CD4-positive, alpha-beta T cell treated with Interleukin-6 at 100 ng/mL for 8 hours (primary cell): ENCODE measurements around the gene SGMS1.

Experiments
- DNase-seq: peaks from one replicate; pipeline ENCODE4 v3.0.0-alpha.2; 2020; ENCODE audit warnings: mixed read lengths, low spot score

The SGMS1 gene

GRCh38 chr10:50334273-50334672, 289.5 kb downstream of the SGMS1 start:
- no peak for DNase-seq

GRCh38 chr10:50333872-50334271, 289.9 kb downstream of the SGMS1 start:
- DNase-seq, result no peak

DNA sequence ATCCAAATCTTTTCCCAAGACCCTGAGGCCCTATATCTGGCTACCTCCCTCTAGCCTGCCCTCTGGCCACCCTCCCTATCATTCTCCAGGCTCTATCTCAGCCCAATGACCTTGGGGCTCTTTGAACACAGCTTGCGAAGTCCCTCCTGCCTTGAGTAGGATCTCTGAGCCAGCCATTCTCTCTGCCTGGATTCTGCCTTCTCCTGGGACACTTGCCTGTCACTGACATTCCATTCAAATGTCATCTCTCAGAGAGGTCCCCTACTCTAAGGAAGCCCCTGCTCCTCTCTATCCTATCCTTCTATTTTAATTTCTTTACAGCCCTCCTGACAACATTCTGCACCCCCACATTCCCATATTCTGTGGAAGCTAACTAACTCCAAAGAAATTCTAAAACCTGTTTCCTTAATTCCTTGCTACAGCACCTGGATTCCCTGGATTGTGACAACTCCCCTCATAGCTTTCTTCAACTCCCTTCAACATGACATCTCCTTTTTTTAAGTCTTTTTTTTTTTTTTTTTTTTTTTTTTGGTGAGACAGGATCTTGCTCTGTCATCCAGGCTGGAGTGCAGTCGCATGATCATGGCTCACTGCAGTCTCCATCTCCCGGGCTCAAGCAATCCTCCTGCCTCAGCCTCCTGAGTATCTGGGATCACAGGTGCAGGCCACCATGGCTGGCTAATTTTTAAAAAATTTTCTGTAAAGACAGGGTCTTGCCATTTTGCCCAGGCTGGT, 291.5 kb downstream of the SGMS1 start:
- DNase-seq, result no peak

GRCh38 chr10:50331486-50331885, 292.3 kb downstream of the SGMS1 start:
- DNase-seq, result no peak

DNA sequence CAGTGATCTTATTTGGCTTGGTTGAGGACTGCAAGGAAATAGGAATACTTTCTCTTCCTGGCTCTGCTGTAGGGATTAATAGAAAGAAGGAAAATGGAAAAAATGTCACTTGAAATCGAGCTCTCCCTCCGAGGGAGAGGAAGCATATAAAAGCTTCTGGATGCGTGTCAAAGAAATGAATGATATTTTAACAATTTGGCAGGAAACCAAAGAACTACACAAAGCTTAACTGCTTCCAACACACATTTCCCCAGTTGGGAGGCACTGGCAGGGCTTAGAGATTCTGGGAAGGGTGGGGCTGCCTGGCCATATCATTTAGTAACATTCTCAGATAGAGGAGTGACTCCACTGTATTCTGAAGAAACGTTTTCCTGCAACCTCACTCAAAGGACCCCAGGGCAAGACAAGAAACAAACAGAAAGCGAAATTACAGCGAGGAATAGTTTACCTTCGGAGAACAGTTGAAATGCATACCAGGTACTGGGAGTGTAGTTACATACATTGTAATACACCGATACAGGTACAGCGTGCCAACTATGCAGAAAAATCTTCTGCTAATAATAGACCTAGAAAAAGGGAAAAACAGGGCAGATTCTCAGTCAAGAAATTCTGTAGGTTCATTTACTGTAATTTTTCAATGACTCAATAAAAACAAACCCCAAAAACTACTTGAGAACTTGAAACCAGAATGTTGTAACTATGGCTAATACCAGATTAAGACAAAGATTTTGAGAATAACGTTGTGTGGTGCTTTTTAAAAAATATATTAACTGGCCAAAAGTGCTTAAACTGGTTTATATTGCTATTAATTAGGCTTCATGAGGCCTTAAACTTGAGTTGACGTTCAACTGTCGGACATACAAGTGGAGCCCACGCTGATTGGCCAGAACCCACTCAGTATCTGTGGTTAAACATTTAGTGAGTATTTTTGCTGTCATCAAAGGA, 296.7 kb downstream of the SGMS1 start:
- no peak for DNase-seq

GRCh38 chr10:50326172-50326555, 297.6 kb downstream of the SGMS1 start:
- DNase-seq, result no peak

DNA sequence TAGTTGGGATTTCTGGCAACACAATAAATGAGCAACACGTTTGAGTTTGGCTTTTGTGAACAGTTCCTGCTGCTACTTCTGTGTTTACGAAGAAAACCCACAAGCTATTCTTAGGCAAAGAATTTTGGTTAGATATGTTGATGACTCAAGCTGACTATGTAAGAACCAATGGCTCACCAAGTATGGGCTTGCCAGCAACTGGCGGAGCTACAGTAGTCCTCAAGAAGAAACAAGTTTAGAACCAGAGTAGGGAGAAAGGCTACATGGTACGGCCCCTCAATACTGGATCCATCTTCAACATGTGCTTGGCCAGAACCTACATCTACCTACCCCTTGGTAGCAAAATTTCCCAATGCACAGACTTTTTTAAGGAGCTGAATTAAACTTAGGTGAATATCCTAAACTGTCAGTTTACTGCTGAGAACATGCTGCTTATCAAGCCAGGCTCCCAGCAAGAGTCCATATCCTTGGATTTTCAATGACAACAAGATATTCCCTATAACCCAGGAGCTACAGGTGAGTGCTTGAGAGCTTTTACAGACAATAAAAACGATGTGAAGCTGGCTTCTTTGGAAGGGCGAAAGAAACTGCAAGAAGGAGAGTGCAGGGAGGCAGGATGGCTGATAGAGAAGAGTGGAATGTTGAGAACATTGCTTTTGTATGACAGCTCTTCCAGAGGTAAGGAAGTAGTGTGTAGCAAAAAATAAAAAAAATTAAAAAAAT, 298.1 kb downstream of the SGMS1 start:
- DNase-seq, result no peak

DNA sequence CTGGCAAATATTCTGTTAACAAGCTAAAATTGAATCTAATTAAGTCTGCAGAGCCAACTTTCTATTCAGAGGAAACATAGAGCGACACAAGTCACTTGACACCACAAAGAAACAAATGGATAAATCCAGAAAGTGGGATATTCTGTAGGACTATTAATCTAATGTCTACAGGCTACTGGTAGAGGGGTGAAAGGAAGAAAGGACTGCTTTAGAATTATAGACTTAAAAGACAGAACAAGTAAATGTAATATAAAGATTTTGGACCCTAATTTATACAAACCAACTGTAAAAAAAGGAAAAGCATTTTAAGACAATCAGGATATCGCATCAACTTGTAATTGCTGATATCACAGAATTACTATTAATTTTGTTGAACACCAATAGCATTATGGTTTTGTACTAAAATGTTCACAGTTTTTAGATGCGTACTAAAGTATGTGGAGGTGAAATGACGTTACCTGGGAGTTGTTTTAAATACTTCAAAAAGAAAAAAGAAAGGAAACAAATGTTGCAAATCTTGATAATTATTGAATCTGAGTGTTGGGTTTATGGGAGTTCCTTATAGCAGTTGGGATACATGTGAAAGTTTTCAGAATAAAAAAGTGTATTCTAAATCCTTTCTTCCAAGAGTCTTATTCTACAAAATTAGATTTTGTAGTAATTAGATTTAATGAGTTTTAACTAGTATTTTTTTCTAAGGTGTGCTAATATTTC, 298.9 kb downstream of the SGMS1 start:
- DNase-seq, result no peak

- DNase-seq, result no peak
Measured at GRCh38 chr10:50324046-50324445, 299.7 kb downstream of the SGMS1 start.

DNA sequence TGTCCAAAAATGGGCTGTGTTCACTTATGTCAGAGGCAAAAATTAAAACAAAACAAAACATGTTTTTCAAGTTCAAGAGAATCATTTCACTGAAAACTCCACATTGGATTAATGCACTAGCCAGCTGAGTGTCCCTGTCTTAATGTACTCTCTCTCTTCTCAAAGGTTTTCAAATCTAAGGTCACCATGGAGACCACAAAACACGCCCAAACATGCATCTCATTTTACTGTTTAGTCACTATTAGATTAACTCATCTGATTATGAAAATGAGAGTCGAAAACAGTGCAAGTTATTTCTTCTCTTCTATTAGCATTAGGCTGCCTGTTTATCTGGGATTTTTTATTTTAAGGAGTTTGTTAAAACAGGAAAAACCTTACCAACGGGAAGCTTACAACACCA, 301.7 kb downstream of the SGMS1 start:
- DNase-seq, result no peak

GRCh38 chr10:50318129-50318528, 305.6 kb downstream of the SGMS1 start:
- DNase-seq, result no peak

- no peak for DNase-seq
Measured at GRCh38 chr10:50316695-50317648, 306.8 kb downstream of the SGMS1 start.

GRCh38 chr10:50316174-50316573, 307.6 kb downstream of the SGMS1 start:
- DNase-seq, result no peak

GRCh38 chr10:50315424-50315823, 308.3 kb downstream of the SGMS1 start:
- DNase-seq, result no peak

GRCh38 chr10:50314169-50315071, 309.3 kb downstream of the SGMS1 start:
- no peak for DNase-seq

DNA sequence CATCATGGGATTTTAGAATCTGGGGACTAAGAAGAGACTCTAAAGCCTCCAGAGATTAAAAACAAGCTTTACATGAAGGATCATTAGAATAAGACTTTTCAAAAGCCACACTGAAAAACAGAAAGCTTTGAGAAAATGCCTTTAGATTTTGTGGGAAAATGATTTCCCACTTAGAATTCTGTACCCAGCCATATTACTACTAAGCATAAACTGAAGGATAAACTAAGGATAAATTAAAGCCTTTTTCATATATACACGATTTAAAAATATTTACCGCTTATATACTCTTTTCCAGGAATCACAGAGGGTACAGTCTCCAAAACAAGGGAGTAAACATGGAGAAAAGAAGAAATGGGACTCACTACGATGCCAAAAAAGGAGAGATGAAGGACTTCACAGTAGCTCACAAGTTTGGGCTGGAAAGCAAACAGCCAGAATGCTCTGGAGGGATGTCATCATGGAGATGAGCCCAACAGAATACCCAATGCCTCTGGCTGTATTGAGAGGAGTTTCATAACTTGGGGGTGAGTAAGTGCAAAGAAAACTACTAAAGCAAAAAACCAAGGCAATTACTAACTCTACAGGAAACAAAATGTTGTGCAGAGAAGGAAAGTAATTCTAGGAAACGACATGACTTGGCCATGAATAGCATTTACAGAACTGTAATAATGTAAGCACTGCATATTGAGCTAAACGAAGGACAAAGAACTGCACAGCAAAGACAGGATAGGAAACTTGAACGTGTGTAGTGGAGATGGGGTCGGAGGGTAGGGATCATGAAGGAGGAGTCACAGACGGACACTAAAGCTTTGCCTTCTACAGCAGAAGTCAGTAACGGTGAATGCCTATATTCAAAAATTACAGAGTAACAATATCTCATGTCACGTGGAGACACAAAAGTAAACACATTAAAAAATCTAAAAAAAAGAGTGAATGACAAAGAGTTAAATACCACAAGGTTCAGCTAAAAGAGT, 311.0 kb downstream of the SGMS1 start:
- no peak for DNase-seq

- DNase-seq, result no peak
Measured at GRCh38 chr10:50310560-50311174, 313.1 kb downstream of the SGMS1 start.

DNA sequence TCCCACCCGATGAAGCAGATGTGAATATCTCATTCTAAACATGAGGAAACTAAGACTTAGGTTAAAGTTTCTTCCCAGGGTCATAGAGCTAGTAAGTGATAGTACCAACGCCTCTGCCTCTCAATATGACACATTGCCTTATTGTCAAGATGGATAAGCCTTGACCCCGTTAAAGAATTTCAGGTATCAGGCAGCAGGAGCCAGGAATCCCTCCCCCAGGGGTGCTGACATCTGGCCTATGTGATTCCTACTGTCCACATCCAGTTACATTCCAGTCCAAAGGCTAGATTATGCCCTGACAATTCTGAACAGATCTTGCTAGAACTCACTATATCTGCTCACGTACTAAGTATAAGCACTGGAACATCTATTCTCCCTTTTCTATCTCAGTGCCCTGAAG, 314.4 kb downstream of the SGMS1 start:
- DNase-seq, result no peak
